ENCODE measurements around the gene CALD1. TPM values are rescaled to one million over a fixed set of nuclear protein-coding genes. Genes with fewer than 3 reads are reported as not detected.

CALD1 gene
- polyA plus RNA-seq, 1 donor (not counting 4 experiments of a cell fraction or from before 2014, with no cell fraction given), result 229 TPM

DNA sequence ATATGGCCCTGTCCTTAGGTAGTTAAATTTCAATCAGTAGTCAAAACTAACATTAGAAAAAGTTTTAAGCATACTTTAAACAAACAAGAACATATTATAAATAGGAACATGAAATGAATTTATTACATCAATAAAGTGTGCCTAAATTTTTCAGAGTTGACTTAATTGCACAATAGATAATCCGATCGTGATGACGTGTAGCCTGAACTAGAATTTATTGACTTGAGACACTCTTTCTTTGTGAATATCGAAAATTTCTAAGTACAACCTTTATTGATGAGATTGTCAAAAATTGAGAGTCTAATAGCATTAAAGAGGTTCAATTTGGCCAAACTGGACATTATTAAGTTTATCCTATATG lies 56.0 kb downstream of the CALD1 start:
- no peaks in the 10 kb centered on the region for H3K27me3 ChIP-seq (ENCODE audit: control insufficient read depth, extremely low read depth, insufficient read depth, low read length)
- H3K27ac ChIP-seq (ENCODE audit: control insufficient read depth, insufficient read depth, low read length), result no peak overlapping the region
- DNase-seq (ENCODE audit: low read depth, low spot score), result no peak
- H3K4me3 ChIP-seq (ENCODE audit: control insufficient read depth in 2 of 3, extremely low read depth in 1 of 3, insufficient read depth in 2 of 3, low read depth in 1 of 3, low read length in 3 of 3), result no peak overlapping the region
- TF ChIP-seq, protein P1, sequence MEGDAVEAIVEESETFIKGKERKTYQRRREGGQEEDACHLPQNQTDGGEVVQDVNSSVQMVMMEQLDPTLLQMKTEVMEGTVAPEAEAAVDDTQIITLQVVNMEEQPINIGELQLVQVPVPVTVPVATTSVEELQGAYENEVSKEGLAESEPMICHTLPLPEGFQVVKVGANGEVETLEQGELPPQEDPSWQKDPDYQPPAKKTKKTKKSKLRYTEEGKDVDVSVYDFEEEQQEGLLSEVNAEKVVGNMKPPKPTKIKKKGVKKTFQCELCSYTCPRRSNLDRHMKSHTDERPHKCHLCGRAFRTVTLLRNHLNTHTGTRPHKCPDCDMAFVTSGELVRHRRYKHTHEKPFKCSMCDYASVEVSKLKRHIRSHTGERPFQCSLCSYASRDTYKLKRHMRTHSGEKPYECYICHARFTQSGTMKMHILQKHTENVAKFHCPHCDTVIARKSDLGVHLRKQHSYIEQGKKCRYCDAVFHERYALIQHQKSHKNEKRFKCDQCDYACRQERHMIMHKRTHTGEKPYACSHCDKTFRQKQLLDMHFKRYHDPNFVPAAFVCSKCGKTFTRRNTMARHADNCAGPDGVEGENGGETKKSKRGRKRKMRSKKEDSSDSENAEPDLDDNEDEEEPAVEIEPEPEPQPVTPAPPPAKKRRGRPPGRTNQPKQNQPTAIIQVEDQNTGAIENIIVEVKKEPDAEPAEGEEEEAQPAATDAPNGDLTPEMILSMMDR (optimal IDR thresholded peaks at IDR 0.05 in 1 of 3, IDR thresholded peaks at IDR 0.05 in 1 of 3, conservative IDR thresholded peaks at IDR 0.05 in 1 of 3; ENCODE audit: extremely low read depth in 1 of 3, insufficient read depth in 2 of 3, low read length in 3 of 3), result no peak
- no peak for TF ChIP-seq EZH2 (IDR thresholded peaks at IDR 0.05; ENCODE audit: low read length)
- H3K9me1 ChIP-seq (ENCODE audit: control insufficient read depth, extremely low read depth, insufficient read depth, low read length), result no peaks in the 10 kb centered on the region
- peaks cover 31% of the 10 kb centered on the region for H3K79me2 ChIP-seq (ENCODE audit: control insufficient read depth, insufficient read depth, low read length)
- no peaks in the 10 kb centered on the region for H3K9me3 ChIP-seq (ENCODE audit: control insufficient read depth, low read depth, low read length)
- H4K20me1 ChIP-seq (ENCODE audit: control insufficient read depth, extremely low read depth, insufficient read depth, low read length), result no peaks in the 10 kb centered on the region
- dilution Hi-C loops (cut with MboI; ENCODE audit: extremely low pct_ligation_motif_present, low sequenced_read_pairs), result no loop called here
- H3K9ac ChIP-seq (ENCODE audit: control insufficient read depth, extremely low read depth, insufficient read depth, low read length), result no peak overlapping the region
- no peak overlapping the region for H2AFZ ChIP-seq (ENCODE audit: control insufficient read depth, low read length)
- no peaks in the 10 kb centered on the region for H3K36me3 ChIP-seq (ENCODE audit: control insufficient read depth in 2 of 2, extremely low read depth in 1 of 2, insufficient read depth in 2 of 2, low read length in 2 of 2)
- no peak overlapping the region for H3K4me2 ChIP-seq (ENCODE audit: control insufficient read depth, extremely low read depth, insufficient read depth, low read depth, low read length)
- no peak for FAIRE-seq
- no peaks in the 10 kb centered on the region for H3K4me1 ChIP-seq (ENCODE audit: control insufficient read depth, extremely low read depth, insufficient read depth, low read length)

DNA sequence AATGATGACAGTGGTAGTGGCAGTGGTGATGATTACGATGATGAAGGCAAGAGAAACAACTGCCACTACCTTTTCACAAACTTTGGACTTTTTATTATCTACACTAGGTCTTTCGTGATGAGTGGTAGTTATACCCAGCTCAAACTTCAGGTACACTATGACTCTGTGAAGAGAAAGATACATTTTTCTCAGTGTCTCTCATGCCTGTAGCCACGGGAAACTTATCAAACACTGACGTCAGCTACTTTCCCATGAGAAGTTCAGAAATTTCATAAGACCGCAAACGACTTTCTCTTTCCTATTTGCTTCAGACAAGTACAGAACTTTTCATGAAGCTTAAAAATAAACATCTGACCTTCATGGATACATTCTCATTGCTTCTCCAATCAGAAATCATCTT lies 57.0 kb downstream of the CALD1 start:
- Histone ChIP-seq H3K27ac (ENCODE audit: control insufficient read depth, insufficient read depth, low read length) (no peak overlapping the region), H3K4me2 (ENCODE audit: control insufficient read depth, extremely low read depth, insufficient read depth, low read depth, low read length) (no peak overlapping the region), H3K4me1 (ENCODE audit: control insufficient read depth, extremely low read depth, insufficient read depth, low read length) (no peaks in the 10 kb centered on the region), H3K9ac (ENCODE audit: control insufficient read depth, extremely low read depth, insufficient read depth, low read length) (no peak overlapping the region), H3K9me1 (ENCODE audit: control insufficient read depth, extremely low read depth, insufficient read depth, low read length) (no peaks in the 10 kb centered on the region), H3K27me3 (ENCODE audit: control insufficient read depth, extremely low read depth, insufficient read depth, low read length) (no peaks in the 10 kb centered on the region), H4K20me1 (ENCODE audit: control insufficient read depth, extremely low read depth, insufficient read depth, low read length) (no peaks in the 10 kb centered on the region), H3K79me2 (ENCODE audit: control insufficient read depth, insufficient read depth, low read length) (peaks cover 28% of the 10 kb centered on the region), H2AFZ (ENCODE audit: control insufficient read depth, low read length) (no peak overlapping the region), H3K4me3 (ENCODE audit: control insufficient read depth in 2 of 3, extremely low read depth in 1 of 3, insufficient read depth in 2 of 3, low read depth in 1 of 3, low read length in 3 of 3) (no peak overlapping the region), H3K36me3 (ENCODE audit: control insufficient read depth in 2 of 2, extremely low read depth in 1 of 2, insufficient read depth in 2 of 2, low read length in 2 of 2) (no peaks in the 10 kb centered on the region), H3K9me3 (ENCODE audit: control insufficient read depth, low read depth, low read length) (no peaks in the 10 kb centered on the region)
- TF ChIP-seq, protein P1 (optimal IDR thresholded peaks at IDR 0.05 in 1 of 3, IDR thresholded peaks at IDR 0.05 in 1 of 3, conservative IDR thresholded peaks at IDR 0.05 in 1 of 3; ENCODE audit: extremely low read depth in 1 of 3, insufficient read depth in 2 of 3, low read length in 3 of 3), result no peak
- FAIRE-seq (no peak), DNase-seq (ENCODE audit: low read depth, low spot score) (no peak)
- dilution Hi-C loops (cut with MboI; ENCODE audit: extremely low pct_ligation_motif_present, low sequenced_read_pairs), result no loop called here

Data from keratinocyte (primary cell).